LHCN-M2 (cell line): ENCODE measurements around the gene CLN6. TPM values are rescaled to one million over a fixed set of nuclear protein-coding genes. Genes with fewer than 3 reads are reported as not detected.

Source experiments
- DNase-seq: peaks from one replicate; pipeline ENCODE4 v3.0.0-alpha.2; 2012; ENCODE audit warnings: low read depth
- polyA plus RNA-seq: library from polyadenylated mRNA; unstranded; fragments of >200 nt; gene quantifications from one replicate; pipeline ENCODE4 v1.2.1, GENCODE V29; 2012; ENCODE audit warnings: missing spikeins
- total RNA-seq: library from RNA; depleted of rRNA; stranded (reverse); fragments of >200 nt; gene quantifications from 2 replicates; pipeline ENCODE4 v1.2.3, GENCODE V29; 2014; rRNA removed

CLN6 gene
- total RNA-seq: 34.9 and 40.9 TPM in 2 replicates
- 28.8 TPM for polyA plus RNA-seq

- peak; percentile 75 for DNase-seq
Observed at GRCh38 chr15:68229386-68230156, at the start of gene CLN6. TSS of gene CLN6 (minus strand) at chr15:68229728. CDS start at chr15:68229584, 144 bp downstream.

GRCh38 chr15:68278595-68279405 lies 49.3 kb upstream of the CLN6 start:
- peak; percentile 50 for DNase-seq

GRCh38 chr15:68278345-68278594 lies 48.7 kb upstream of the CLN6 start:
- DNase-seq: no peak

GRCh38 chr15:68277603-68278344 lies 48.2 kb upstream of the CLN6 start, which contains the start of gene FEM1B:
TSS of gene FEM1B (plus strand) at chr15:68277745. CDS start at chr15:68278418, 673 bp downstream.
- DNase-seq: peak; percentile 91

- peak; percentile 69 for DNase-seq
Observed at GRCh38 chr15:68277131-68277602, 47.6 kb upstream of the CLN6 start.

GRCh38 chr15:68276668-68277067 lies 47.1 kb upstream of the CLN6 start:
- DNase-seq: no peak

GRCh38 chr15:68275165-68275746 lies 45.7 kb upstream of the CLN6 start:
- DNase-seq: no peak

- DNase-seq: no peak
Observed at GRCh38 chr15:68274201-68274848, 44.8 kb upstream of the CLN6 start.

- peak; percentile 66 for DNase-seq
Observed at GRCh38 chr15:68272721-68273271, 43.3 kb upstream of the CLN6 start.

GRCh38 chr15:68271854-68272471 lies 42.4 kb upstream of the CLN6 start:
- peak; percentile 69 for DNase-seq

GRCh38 chr15:68268405-68268804 lies 38.9 kb upstream of the CLN6 start:
- DNase-seq: no peak

- no peak for DNase-seq
Observed at GRCh38 chr15:68265674-68266073, 36.1 kb upstream of the CLN6 start.

- no peak for DNase-seq
Observed at GRCh38 chr15:68265081-68265480, 35.6 kb upstream of the CLN6 start.

GRCh38 chr15:68264282-68264681 lies 34.8 kb upstream of the CLN6 start:
- no peak for DNase-seq

GRCh38 chr15:68262514-68263356 lies 33.2 kb upstream of the CLN6 start:
- DNase-seq: no peak

GRCh38 chr15:68261980-68262379 lies 32.5 kb upstream of the CLN6 start:
- DNase-seq: no peak

GRCh38 chr15:68261241-68261640 lies 31.7 kb upstream of the CLN6 start:
- no peak for DNase-seq

GRCh38 chr15:68259883-68260282 lies 30.4 kb upstream of the CLN6 start:
- DNase-seq: no peak

GRCh38 chr15:68258692-68259091 lies 29.2 kb upstream of the CLN6 start:
- DNase-seq: no peak
